NCI-H2227 (cell line): ENCODE results near the gene ZXDB.
A peak's percentile ranks its signal among the peaks of the same experiment; 100 is the strongest.
"Not testable (repeated sequence)": the region's sequence is repeated elsewhere in the genome, so short reads cannot be mapped to it uniquely, and the experiment has no call there.

ENCODE experiments used
- DNase-seq: peaks from one replicate; lab custom pipeline; 2025; ENCODE audit not compliant: unreplicated experiment; lab: John Stamatoyannopoulos, UW

ZXDB gene

DNA sequence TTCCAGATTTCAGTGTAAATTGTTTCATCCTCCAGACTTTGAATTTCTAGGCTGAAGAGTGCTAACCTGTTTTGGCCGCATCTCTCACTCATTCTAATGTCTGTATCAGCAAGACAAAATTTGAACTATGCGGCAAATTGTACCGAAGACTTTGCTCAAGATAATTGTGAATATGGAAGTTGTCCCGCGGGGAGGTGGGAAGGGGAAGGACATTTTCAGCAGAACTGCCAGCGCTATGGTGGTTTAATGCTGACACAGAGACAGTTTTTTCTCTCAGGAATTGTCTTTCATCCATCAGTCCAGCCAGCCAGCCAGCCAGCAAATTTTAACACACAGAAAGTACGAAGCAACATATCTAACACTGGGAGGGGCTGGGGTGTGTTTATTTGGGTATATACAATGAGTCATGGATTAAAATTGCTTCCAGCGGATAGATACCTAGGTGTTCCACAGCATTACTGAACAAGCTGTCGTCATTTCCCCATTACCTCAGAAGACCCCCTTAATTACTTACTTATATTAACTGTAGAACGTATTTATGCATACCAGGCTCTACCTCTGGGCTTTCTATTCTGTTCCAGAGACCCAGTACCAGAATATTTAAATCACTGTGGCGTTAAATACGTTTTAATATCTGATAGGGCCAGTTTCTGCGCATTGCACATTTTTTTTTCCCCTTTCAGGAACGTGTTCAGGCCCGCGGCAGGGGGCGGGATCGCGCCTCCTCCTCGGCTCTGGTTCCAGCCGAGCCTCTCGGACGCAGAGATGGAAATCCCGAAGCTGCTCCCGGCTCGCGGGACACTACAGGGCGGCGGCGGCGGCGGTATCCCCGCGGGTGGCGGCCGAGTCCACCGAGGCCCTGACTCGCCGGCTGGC lies at the start of gene ZXDB:
TSS of gene ZXDB (plus strand) at position 728 of the 876 bp plus-strand sequence. CDS start at position 766, 38 bp downstream.
- DNase-seq, result peak; percentile 42

DNA sequence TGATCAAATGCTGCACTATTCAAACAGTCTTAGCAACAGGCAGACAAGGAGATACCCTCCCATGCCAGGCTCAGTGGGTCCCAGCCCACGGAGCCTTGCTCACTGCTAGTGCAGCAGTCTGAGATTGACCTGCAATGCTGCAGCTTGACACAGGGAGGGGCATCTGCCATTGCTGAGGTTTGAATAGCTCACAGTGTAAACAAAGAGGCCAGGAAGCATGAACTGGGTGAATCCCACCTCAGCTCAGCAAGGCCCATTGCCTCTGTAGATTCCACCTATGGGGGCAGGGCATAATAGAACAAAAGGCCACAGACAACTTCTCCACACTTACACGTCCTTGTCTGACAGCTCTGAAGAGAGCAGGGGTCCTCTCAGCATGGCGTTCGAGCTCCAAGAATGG lies 26.6 kb upstream of the ZXDB start:
- DNase-seq, result no peak

DNA sequence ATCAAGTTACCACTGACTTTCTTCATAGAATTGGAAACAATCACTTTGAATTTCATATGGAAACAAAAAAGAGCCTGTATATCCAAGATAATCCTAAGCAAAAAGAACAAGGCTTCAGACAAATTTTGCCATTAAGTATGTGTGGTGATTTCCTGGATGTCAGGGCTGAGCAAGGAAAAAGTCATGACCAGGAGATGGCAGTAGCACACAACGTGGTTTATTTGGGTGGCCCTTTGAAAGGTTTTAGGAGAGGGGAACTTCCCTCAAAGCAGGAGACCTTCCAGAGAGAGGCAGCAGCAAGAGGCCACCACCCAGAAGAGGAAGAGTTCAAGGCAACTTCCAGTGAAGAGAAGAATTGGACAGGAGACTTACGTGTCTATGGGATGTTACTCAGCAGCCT lies 18.1 kb upstream of the ZXDB start:
- peak; percentile 11 for DNase-seq

DNA sequence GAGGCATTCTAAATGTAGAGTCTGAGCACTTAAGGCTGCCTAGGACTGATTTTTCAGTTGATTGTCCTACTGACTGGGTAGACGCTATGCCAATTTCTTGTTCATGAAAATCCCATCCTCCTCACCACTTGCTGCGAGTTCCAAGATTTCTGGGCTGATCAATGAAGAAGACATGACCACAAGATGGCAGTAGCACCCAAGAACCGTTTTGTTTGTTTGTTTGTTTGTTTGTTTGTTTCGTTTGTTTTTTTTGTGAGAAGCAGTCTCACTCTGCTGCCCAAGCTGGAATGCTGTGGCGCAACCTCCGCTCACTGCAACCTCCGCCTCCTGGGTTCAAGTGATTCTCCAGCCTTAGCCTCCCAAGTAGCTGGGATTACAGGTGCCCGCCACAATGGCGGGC lies 8.9 kb upstream of the ZXDB start:
- peak; percentile 10 for DNase-seq

DNA sequence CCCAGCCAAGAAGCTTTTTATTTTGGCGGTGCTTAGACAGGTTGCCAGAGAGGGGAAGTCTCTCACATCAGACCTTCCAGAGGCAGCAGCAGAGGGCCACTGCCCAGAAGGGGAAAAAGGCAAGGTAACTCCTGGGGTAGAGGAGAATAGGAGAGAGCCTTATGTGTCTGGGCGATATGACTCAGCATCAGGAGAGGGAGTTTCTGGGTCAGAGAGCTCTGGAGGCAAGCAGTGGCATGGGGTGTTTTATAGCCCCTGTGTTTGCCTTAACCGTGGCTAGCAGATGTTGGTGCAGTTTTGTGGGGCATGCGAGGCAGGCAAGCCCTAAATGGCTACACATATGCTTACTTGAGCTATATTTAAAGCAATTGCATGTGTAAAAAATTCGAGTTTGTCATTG lies 8.3 kb upstream of the ZXDB start:
- no peak for DNase-seq

DNA sequence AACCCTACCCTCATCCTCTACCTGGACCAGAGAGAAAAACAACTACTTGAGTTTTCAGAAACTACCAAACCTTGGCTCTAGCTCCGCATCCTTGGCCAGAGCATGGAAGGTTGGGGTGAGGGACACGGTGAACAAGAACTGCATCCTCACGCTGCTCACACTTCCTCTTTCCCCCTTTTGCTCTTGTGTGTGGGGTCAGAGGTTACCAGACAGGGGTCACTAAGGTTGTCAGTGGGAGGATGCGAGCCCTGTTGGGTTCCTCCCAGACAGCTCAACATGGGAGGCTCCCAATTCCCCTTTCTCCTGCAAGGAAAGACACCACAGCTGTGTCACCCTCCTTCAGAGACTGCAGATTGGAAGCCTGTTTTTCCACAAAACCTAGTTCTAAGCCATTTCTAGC lies 5.5 kb upstream of the ZXDB start:
- DNase-seq, result no peak

DNA sequence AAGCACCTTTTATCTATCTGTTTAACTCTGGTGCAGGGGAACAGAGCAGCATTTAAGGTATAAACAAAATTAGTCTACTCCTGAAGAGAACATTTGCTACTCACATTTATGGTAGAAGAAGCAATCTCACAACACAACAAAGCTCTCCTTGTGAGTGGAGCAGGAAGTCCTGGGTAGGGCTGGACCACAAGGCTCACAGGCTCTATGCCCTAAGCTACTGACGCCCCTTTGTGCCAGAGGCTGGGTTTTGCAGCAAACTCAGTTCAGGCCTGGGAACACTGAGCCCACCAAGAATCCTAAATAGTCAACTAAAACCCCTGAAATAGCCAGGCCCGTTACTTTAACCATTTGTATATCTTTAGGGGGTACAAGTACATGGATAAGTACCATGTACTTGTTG lies 4.7 kb upstream of the ZXDB start:
- DNase-seq, result no peak

DNA sequence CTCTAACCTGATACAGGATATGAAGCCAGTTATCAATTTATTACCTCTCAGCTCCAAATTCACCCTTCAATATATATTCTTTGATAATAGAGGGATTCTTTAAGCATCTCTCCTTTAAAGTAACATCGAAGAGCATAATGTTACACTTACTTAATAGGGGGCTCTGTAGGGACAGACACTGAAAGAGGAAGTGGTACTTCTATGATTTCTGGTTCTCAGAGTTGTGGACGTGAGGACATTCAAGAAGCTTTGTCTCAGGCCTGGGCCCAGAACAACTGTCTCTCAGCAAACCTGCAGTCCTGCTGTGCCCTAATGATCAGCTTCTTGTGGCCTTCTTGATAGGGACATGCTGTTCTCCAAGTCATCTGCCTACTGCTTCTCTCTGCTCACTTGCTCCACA lies 4.2 kb upstream of the ZXDB start:
- DNase-seq, result no peak

DNA sequence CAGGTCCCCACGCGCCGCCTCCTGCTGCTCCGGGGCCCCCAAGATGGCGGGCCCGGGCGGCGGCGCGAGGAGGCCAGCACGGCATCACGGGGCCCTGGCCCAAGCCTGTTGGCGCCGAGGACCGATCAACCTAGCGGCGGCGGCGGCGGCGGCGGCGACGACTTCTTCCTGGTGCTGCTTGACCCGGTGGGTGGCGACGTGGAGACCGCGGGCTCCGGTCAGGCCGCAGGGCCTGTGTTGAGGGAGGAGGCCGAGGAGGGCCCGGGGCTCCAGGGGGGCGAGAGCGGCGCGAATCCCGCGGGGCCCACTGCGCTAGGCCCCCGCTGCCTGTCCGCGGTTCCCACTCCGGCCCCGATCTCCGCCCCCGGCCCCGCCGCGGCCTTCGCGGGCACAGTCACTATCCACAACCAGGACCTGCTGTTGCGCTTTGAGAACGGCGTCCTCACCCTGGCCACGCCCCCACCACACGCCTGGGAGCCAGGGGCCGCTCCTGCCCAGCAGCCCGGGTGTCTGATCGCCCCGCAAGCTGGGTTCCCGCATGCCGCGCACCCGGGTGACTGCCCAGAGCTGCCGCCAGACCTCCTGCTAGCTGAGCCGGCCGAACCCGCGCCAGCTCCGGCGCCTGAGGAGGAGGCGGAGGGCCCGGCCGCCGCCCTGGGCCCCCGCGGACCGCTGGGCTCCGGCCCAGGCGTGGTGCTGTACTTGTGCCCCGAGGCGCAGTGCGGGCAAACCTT lies 516 bp downstream of the ZXDB start:
- DNase-seq, result peak; percentile 50

DNA sequence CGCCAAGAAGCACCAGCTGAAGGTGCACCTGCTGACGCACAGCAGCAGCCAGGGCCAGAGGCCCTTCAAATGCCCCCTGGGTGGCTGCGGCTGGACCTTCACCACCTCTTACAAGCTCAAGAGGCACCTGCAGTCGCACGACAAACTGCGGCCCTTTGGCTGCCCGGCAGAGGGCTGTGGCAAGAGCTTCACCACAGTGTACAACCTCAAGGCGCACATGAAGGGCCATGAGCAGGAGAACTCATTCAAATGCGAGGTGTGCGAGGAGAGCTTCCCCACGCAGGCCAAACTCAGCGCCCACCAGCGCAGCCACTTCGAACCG lies 1.0 kb downstream of the ZXDB start:
- peak; percentile 70 for DNase-seq

DNA sequence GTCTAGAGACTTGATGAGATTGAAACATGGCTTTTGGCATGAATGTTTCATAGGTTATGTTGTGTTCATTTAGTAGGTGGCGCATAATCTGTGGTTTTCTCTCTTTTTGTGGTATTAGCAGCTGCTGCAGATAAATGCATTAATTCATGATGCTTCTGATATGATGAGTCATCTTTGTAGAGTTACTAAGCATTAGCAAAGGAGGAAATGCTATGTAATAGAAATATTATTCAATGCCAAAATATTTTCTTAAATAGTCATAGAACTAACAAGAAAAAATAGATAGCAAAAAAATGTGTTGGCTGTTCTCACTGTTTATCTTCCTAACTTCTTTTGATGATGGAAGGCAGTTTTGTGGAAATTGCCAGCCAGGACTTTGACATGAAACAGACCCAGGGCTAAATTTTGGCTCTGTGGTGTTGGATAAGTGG lies 3.6 kb downstream of the ZXDB start:
- DNase-seq, result no peak

DNA sequence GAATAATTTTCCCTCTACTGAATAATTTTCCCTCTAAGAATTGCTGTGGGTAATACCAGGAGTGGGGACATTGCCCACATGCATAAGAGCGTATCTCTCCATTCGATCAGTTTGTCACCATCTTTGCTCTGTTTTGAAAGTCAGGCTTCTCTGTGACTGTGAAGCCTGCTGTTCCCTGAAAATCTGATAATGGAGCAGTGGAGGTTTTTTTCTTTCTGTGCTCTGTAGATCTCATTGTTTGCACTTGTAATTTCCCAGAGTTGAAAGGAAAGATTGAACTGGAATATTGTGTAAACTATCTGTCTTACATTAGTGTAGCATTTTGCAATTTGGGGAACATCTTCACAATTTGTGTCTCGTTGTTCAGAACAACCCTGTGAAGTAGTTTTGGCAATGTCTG lies 4.3 kb downstream of the ZXDB start:
- no peak for DNase-seq

DNA sequence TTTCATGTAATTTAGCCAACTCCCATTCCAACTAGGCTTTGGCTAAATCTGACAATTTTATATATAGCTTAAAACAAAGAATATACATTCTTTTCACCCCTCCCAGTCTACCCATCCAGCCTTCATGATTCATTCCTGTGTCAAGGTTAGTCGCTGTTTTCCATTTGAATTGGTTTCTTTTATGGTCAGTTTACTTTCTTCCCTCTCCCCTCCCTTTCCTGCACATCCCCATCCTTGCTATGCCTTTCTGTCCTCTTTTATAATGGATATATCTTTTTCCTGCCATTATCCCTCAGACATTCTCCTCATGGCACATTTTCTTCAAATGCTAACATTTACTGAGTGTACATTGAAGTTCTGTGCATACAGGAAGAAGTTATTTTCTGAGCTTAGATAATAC lies 4.7 kb downstream of the ZXDB start:
- no peak for DNase-seq

DNA sequence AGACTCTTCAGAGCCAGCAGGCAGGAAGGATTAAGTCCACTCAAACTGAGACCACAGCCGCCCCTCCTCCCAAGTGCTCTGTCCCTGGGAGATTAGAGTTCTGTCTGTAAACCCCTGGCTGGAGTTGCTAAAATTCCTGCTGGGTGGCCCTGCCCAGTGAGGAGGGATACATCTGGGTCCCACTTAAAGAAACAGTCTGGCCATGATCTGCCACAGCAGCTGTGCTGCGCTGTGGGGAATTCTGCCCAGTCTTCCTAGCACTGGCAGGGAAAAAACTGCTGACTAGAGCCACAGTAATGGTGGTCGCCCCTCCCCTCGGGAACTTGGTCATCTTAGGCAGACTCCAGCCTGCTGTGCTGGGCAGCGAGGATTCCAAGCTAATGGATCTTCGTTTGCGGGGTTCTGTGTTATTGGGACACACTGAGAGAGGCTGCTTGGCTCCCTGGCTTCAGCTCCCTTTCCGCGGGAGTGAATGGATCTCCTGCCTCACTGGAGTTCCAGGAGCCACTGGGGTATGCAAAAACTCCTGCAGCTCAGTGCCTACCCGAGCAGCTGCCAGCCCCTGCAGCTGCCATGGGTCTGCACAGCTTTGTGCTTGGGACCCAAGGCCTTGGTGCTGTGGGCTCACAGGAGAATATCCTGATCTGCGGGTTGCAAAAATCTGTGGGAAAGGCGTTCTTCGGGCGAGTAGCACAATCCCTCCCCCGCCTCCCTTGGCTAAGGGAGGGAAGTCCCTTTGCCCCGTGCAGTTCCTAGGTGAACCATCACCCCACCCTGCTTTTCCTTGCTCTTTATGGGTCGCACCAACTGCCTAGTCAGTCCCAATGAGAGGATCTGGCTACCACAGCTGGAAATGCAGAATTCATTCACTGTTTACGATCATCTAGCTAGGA lies 15.7 kb downstream of the ZXDB start:
- DNase-seq, result peak; percentile 64

DNA sequence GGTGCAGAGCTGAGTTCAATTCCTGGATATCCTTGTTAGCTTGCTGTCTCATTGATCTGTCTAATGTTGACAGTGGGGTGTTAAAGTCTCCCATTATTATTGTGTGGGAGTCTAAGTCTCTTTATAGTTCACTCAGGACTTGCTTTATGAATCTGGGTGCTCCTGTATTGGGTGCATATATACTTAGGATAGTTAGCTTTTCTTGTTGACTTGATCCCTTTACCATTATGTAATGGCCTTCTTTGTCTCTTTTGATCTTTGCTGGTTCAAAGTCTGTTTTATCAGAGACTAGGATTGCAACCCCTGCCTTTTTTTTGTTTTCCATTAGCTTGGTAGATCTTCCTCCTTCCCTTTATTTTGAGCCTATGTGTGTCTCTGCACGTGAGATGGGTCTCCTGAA lies 21.5 kb downstream of the ZXDB start:
- DNase-seq, result not testable (repeated sequence)

DNA sequence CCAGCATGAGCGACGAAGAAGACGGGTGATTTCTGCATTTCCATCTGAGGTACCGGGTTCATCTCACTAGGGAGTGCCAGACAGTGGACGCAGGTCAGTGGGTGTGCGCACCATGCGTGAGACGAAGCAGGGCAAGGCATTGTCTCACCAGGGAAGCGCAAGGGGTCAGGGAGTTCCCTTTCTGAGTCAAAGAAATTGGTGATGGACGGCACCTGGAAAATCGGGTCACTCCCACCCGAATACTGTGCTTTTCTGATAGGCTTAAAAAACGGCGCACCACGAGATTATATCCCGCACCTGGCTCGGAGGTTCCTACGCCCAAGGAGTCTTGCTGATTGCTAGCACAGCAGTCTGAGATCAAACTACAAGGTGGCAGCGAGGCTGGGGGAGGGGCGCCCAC lies 37.6 kb downstream of the ZXDB start:
- not testable (repeated sequence) for DNase-seq

DNA sequence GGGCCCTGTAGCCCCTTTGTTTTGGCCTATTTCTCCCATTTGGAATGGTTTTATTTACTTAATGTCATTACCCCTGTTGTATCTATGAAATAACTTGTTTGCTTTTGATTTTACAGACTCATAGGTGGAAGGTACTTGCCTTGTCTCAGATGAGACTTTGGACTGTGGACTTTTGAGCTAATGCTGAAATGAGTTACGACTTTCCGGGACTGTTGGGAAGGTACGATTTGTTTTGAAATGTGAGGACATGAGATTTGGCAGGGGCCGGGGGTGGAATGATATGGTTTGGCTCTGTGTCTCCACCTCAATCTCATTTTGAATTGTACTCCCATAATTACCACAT lies 48.8 kb downstream of the ZXDB start:
- no peak for DNase-seq

DNA sequence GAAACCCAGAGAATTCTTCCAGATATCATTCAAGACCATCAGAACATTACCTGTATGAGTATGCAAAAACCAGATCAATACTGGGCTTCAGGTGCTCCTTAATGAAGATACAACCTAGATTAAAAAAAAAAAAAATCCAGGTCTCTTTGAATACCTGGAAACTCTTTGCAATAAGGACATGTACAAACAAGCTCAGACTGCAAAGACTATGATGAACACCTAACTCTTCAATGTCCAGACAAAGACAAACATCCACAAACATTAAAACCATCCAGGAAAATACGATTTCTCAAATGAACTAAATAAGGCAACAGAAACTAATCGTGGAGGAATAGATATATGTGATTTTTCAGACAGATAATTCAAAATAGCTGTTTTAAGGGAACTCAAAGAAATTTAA lies 49.5 kb downstream of the ZXDB start:
- no peak for DNase-seq

DNA sequence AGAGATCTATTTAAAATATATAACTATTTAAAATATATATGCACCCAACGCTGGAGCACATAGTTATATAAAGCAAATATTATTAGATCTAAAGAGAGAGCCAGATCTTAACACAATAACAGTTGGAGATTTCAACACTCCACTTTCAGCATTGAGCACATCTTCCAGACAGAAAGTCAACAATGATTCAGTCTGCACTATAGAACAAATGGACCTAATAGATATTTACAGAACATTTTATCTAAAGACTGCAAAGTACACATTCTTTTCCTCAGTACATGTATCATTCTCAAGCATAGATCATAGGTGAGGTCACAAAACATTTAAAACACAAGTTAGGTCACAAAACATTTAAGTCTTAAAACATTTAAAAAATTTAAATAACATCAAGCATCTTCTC lies 51.9 kb downstream of the ZXDB start:
- no peak for DNase-seq

DNA sequence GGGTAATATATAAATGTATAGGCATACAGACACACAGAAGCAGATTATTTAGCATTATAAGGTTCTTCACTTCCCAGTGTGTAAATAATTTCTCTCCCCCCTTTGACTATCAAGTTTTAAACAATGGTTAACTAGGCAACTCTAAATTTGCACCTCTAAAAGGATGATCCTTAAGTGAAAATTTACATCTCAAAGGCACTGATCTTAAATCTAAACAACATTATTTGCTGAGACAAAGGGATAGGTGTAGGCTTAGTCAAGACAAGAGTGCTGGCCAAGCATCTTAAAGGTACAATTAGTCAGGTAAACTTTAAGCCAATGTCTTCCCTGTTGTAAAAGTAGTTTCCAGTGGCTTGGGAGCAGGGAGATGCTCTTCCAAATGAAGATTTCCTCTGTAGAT lies 55.2 kb downstream of the ZXDB start:
- DNase-seq, result no peak
